Skeletal muscle cell (primary cell): ENCODE measurements around the gene BMPR1A.
"Not testable (repeated sequence)": the region's sequence is repeated elsewhere in the genome, so short reads cannot be mapped to it uniquely, and the experiment has no call there.

Experiments used
- DNase-seq: peaks from one replicate; pipeline ENCODE4 v3.0.0-alpha.2; 2010; ENCODE audit warnings: low read depth
- H3K4me3 ChIP-seq: 2 replicates; pipeline ENCODE4 v1.5.1; 2011; ENCODE audit warnings: low read depth, mild to moderate bottlenecking, control low read depth, low read length, moderate library complexity

BMPR1A gene

GRCh38 chr10:86970162-86970981, 214.0 kb downstream of the BMPR1A start:
- peak overlapping the region; percentile 55 for H3K4me3 ChIP-seq
- no peak for DNase-seq

- H3K4me3 ChIP-seq: peak overlapping the region; percentile 55
- no peak for DNase-seq
These were observed 214.5 kb downstream of the BMPR1A start for GRCh38 chr10:86970982-86971231.

- peak overlapping the region; percentile 55 for H3K4me3 ChIP-seq
These were observed 215.0 kb downstream of the BMPR1A start for GRCh38 chr10:86971232-86971991.

DNA sequence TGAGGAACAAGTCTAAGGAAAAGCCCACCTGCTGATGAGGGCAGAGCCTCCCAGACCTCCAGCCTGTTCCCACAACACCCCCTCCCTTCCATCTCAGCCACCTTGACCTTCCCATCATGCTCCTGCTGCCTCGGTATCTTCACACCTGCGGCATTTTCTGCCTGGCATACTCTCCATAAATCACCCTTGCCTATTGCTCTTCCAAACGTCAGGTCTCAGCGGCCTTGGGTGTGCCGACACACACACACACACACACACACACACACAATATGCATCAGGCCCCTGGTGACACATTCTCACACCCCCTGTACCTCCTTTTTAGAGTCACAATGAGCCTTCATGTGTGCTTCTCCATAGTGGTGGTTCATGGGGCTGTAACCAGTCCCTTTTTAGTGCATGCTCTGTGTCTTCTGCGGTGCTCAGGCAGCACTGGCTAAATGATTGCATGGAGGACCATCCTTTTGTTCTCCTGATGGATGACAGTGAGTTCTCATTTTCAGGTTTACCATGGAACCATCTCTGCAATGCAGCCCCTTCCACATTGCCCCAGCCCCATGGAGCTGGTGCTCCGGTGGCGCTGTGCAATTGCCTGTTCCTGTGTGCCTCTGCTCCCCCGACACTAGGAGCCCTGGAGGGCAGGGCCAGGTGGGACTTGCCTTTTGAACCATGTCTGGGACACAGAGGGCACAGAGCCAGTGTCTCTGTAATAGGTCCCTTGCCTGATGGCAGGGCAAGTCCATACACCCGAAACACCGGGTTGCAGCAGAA, 216.4 kb downstream of the BMPR1A start:
- no peak overlapping the region for H3K4me3 ChIP-seq
- DNase-seq: no peak

More at GRCh38 chr10:86971232-86971991, 215.0 kb downstream of the BMPR1A start:
- peak; percentile 55 for DNase-seq

- H3K4me3 ChIP-seq: no peak overlapping the region
- DNase-seq: no peak
These were observed 218.1 kb downstream of the BMPR1A start for GRCh38 chr10:86974484-86974883.

GRCh38 chr10:86976362-86977056, 220.1 kb downstream of the BMPR1A start:
- DNase-seq: no peak
- no peak overlapping the region for H3K4me3 ChIP-seq

GRCh38 chr10:86978457-86978856, 222.0 kb downstream of the BMPR1A start:
- H3K4me3 ChIP-seq, DNase-seq: not testable (repeated sequence)

DNA sequence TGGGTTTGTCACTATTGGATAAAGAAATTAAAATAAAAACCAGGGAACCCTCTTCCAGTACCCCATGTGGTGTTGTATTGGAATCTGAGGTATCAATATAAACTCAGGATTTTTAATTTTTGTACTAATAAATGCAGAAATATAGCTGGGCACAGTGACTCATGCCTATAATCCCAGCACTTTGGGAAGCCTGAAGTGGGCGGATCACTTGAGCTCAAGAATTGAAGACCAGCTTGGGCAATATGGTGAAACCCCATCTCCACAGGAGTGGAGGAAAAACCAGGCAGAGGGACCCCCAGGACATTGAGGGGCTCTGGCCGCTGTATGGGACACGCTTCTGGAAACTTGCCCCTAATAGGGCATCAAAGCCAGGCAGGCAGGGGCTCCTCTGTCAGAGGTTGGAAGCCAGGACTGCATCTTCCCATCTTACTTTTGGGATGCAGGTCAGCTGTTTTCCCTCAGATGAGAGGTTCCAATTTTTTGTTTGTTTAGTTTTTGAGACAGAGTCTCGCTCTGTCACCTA, 222.9 kb downstream of the BMPR1A start:
- no peak overlapping the region for H3K4me3 ChIP-seq
- no peak for DNase-seq

DNA sequence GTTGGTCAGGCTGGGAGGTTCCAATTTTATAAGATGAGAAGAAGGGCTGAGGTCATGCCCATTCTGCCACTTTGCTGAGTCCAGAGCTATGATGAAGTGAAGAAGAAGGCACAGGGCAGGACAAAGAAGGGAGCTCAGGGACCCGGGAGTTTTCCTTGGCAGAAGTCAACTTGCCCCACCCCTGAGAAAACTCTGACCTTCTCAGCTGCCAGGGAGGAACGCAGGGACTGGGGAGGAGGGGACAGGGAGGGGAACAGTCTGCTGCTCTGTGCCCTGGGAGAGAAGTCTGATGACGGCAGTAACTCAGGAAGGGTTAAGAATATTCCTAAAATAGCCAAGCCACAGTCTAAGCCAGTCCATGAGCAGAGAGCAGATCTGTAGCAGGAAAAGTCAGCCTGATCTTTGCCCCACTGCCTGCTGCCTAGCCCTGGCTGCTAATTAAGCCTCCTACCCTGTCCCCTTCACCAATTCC, 223.6 kb downstream of the BMPR1A start:
- H3K4me3 ChIP-seq: no peak overlapping the region
- DNase-seq: no peak

GRCh38 chr10:86981020-86981419, 224.6 kb downstream of the BMPR1A start:
- not testable (repeated sequence) for DNase-seq

GRCh38 chr10:86981716-86982115, 225.3 kb downstream of the BMPR1A start:
- DNase-seq: no peak
- no peak overlapping the region for H3K4me3 ChIP-seq

More at GRCh38 chr10:86981020-86981419, 224.6 kb downstream of the BMPR1A start:
- H3K4me3 ChIP-seq: not testable (repeated sequence)
